GM19452 (cell line): ENCODE results near the gene TXNRD1.

Experiments
- ATAC-seq: cut with Tn5 transposase; IDR thresholded peaks from one replicate; pipeline ENCODE4 v1.9.1; 2021; ENCODE audit not compliant: unreplicated experiment

Gene TXNRD1

GRCh38 chr12:104347374-104348075 is 131.9 kb downstream of the TXNRD1 start:
- ATAC-seq: no peak

DNA sequence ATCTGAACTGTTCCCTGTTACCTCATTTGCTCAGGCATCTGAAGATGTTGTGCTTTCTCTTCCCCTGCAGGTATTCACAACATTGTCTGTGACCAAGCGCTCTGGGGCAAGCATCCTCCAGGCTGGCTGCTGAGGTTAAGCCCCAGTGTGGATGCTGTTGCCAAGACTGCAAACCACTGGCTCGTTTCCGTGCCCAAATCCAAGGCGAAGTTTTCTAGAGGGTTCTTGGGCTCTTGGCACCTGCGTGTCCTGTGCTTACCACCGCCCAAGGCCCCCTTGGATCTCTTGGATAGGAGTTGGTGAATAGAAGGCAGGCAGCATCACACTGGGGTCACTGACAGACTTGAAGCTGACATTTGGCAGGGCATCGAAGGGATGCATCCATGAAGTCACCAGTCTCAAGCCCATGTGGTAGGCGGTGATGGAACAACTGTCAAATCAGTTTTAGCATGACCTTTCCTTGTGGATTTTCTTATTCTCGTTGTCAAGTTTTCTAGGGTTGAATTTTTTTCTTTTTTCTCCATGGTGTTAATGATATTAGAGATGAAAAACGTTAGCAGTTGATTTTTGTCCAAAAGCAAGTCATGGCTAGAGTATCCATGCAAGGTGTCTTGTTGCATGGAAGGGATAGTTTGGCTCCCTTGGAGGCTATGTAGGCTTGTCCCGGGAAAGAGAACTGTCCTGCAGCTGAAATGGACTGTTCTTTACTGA is 132.9 kb downstream of the TXNRD1 start:
- no peak for ATAC-seq

- ATAC-seq: no peak
Measured at GRCh38 chr12:104348994-104349494, 133.5 kb downstream of the TXNRD1 start.

DNA sequence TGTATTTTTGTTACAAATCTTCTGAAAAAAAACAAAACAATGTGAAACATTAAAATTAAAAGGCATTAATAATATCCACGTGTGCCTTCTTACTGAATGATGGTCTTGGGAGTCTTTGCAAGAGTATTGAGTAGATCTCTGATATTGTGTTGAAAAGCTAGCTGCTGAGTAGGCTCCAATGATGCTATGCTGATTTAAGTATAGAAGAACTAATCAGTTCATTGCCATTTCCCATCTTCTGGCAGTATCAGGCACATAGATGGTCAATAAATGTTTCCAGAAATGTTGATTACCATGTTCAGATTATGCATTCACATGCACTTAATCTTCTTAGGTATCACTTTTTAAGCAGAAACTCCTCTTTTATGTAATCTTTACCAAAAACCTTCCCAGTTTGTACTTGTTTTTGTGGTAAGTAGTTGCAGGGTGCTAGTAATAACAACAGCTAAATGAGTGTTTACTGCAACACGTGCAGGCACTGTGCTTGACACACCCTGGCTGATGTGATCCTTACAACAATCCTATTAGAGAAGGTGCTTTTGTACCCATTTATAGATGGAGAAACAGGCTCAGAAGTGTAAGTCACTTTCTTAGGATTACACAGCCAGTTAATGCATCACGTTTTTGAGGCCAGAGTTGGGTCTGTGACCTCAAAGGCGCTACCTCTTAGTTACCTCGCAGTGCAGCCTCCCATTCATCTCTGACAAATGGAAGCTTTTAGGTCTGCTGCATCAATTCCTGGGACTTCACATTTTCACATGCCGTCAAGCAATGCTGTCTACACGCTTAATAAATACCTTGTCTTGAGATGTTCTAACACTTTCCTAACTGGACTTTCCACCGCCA is 134.9 kb downstream of the TXNRD1 start:
- ATAC-seq: no peak

- ATAC-seq: no peak
Measured at GRCh38 chr12:104351057-104351983, 135.7 kb downstream of the TXNRD1 start.

- no peak for ATAC-seq
Measured at GRCh38 chr12:104352106-104352713, 136.6 kb downstream of the TXNRD1 start.

- ATAC-seq: no peak
Measured at GRCh38 chr12:104353012-104353981, 137.7 kb downstream of the TXNRD1 start.

GRCh38 chr12:104354167-104354867 is 138.7 kb downstream of the TXNRD1 start:
- no peak for ATAC-seq

DNA sequence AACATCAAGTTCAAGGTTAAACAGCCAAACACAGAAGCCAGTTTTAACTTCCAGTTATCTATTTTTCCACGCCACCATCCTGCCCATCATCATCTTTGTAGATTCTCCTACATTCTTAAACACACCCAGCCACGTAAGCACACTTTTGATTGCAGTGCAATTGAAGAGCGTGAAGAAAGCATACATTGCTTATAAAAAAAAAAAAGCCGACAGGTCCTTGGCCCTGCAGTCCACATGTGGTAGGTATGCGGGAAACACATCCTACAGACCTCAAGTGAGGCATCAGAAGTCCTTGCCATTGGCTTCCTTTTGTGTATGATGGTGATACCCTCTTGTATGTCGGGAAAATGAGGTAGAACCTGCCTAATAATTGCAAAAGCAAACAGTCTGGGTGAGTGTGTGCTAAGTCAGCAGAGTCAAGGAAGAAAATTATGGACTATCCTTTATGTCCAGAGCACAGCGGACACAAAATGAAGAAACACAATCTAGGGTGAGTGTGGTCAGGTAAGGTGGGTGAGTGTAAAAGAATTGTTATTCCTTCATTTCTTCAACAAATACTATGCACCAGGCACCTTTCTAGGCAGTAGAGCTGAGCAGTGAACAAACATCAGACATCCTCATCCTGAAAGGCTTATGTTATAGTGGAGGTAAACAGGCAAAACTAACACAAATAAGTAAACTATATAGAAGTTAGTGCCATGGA is 139.4 kb downstream of the TXNRD1 start:
- no peak for ATAC-seq

- ATAC-seq: no peak
Measured at GRCh38 chr12:104355630-104356029, 140.1 kb downstream of the TXNRD1 start.

GRCh38 chr12:104356231-104357115 is 140.9 kb downstream of the TXNRD1 start:
- no peak for ATAC-seq

- no peak for ATAC-seq
Measured at GRCh38 chr12:104357421-104357952, 141.9 kb downstream of the TXNRD1 start.

DNA sequence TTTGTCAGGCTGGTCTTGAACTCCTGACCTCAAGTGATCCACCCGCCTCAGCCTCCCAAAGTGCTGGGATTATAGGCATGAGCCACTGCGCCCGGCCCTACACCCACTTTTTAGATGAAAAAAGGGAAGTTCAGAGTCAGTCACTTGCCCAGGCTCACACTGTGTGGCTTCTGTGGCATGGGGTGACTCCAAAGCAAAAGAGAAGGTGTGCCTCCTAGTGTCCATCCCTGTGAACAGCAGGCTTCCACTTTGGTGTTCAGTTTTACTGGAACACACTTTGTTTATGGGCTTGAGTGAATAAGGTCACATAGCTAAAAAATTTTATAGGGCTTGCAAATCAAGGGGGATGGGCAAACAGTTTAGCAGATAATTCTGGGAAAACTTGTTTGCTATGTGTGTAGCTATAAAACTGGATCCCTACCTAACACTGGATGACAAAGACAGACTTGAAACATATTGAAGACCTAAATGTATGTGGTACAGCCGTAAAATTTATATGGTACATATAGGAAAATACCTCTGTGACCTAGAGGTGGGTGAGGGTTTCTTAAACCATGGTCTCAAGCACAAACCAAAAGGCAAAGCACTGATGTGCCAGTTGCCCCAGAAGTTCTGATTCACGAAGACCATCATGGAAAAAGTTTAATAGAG is 142.9 kb downstream of the TXNRD1 start:
- peak; percentile 75 for ATAC-seq

DNA sequence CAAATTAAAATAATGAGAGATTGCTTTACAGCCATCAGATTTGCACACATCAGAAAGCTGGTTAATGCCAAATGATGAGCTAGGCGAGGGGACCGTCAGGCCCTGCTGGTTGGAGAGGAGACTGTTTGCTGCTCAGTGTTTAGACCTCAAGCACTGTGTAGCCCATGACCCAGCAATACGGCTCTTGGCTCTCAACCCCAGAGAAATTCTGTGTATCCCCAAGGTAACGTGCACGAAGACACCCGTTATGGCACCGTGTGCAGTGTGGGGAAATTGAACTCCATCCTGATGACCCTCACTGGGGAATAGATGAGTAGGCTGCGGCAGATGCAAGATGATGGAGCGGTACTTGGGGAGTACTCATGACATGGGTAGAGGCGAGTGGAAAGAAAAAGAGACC is 143.6 kb downstream of the TXNRD1 start:
- no peak for ATAC-seq

GRCh38 chr12:104360157-104360556 is 144.6 kb downstream of the TXNRD1 start:
- ATAC-seq: no peak
